Liver (tissue), 3 donors: Measurements from ENCODE around the gene CLEC1B.

Experiments used
- CTCF ChIP-seq: fragments of 150-350 bp; IDR thresholded peaks from 2 replicates; pipeline ENCODE4 v1.5.1; 2017; ENCODE audit warnings: improper control_type of control experiment, low read depth, low read length; ENCODE audit not compliant: missing input control
- EGR1 ChIP-seq, 2 donors: IDR thresholded peaks; 2 replicates each; pipeline ENCODE4 v1.6.1; 2016 to 2018; ENCODE audit warnings: antibody characterized with exemption in 2 of 2, low read depth in 2 of 2
- NR2F2 ChIP-seq: IDR thresholded peaks from 2 replicates; pipeline ENCODE4 v1.6.1; 2016; ENCODE audit warnings: antibody characterized with exemption
- RXRA ChIP-seq, 2 donors: IDR thresholded peaks; 2 replicates each; pipeline ENCODE4 v1.6.1; 2017 to 2018; ENCODE audit warnings: antibody characterized with exemption in 2 of 2, mild to moderate bottlenecking in 1 of 2
- TF ChIP-seq, protein P1 (sequence below): IDR thresholded peaks from 2 replicates; pipeline ENCODE4 v1.6.1; 2016; ENCODE audit warnings: antibody characterized with exemption
- donor health status: healthy.
- donor health status: healthy.

GRCh38 chr12:10012630-10013330 is 13.9 kb upstream of the CLEC1B start:
- TF ChIP-seq, protein P1, sequence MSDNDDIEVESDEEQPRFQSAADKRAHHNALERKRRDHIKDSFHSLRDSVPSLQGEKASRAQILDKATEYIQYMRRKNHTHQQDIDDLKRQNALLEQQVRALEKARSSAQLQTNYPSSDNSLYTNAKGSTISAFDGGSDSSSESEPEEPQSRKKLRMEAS: no peak
- TF ChIP-seq NR2F2 (no peak), EGR1 (IDR thresholded peaks at IDR 0.05; ENCODE audit: low read depth in 2 of 2) (no peak), RXRA (IDR thresholded peaks at IDR 0.05) (no peak), CTCF (no peak)
